Measurements from ENCODE around the gene NEGR1. TPM values are rescaled to one million over a fixed set of nuclear protein-coding genes. Genes with fewer than 3 reads are reported as not detected.

Gene NEGR1
- total and polyA plus RNA-seq, 2 donors (not counting 3 experiments of a cell fraction or from before 2014, with no cell fraction given), result 6.8 to 21.8 TPM

DNA sequence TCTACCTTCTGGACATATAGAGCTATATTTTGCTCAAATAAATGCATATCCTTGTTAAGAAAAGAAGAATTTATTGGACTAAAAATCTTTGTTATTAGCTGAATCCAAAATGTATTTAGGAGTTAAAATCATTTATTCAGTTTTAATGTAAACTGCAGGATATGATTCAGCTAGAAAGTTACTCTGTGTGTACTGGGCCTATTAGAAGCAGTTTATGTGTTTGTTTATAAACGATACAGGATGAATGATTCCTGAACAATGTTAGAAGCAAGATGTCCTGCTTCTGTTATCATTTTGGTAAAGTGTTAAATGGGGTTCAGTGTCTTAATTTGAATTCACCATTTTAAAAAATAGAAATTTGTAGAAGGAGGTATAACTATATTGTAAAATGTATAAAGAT, 652.3 kb downstream of the NEGR1 start:
- no peak overlapping the region for H3K4me3 ChIP-seq (replicated peaks in 1 of 3; ENCODE audit: insufficient read depth in 1 of 3, low read depth in 1 of 3, low read length in 3 of 3)
- H3K27me3 ChIP-seq (ENCODE audit: control insufficient read depth in 2 of 2, insufficient read depth in 2 of 2, low read length in 2 of 2), result no peaks in the 10 kb centered on the region
- POLR2A ChIA-PET, result no interaction called here
- H3K79me2 ChIP-seq (ENCODE audit: control insufficient read depth, insufficient read depth, low read length), result no peaks in the 10 kb centered on the region
- no peak for FAIRE-seq
- dilution Hi-C loops (cut with MboI; ENCODE audit: extremely low pct_ligation_motif_present, low sequenced_read_pairs) (no loop called here), intact Hi-C loops (cut with micrococcal nuclease) (no loop called here)
- H3K4me1 ChIP-seq (ENCODE audit: control insufficient read depth, extremely low read depth, insufficient read depth, low read length), result no peaks in the 10 kb centered on the region
- TF ChIP-seq JUN (IDR thresholded peaks at IDR 0.05; ENCODE audit: borderline replicate concordance, insufficient read depth, insufficient read length, low read depth) (no peak), GATA2 (IDR thresholded peaks at IDR 0.05; ENCODE audit: insufficient read depth, insufficient read length, low read depth, low read length) (no peak), FOS (IDR thresholded peaks at IDR 0.05; ENCODE audit: borderline replicate concordance, insufficient read depth, low read length) (no peak), POLR2A (IDR thresholded peaks at IDR 0.05; ENCODE audit: low read depth, low read length) (no peak), MYC (IDR thresholded peaks at IDR 0.05; ENCODE audit: low read depth, low read length) (no peak), EZH2 (IDR thresholded peaks at IDR 0.05; ENCODE audit: borderline replicate concordance, low read depth, low read length, severe bottlenecking) (no peak), POLR2AphosphoS5 (IDR thresholded peaks at IDR 0.05; ENCODE audit: insufficient read depth, low read depth, low read length) (no peak)
- TF ChIP-seq, protein P1, sequence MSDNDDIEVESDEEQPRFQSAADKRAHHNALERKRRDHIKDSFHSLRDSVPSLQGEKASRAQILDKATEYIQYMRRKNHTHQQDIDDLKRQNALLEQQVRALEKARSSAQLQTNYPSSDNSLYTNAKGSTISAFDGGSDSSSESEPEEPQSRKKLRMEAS (IDR thresholded peaks at IDR 0.05; ENCODE audit: insufficient read depth, insufficient read length), result no peak
- TF ChIP-seq, protein P2, sequence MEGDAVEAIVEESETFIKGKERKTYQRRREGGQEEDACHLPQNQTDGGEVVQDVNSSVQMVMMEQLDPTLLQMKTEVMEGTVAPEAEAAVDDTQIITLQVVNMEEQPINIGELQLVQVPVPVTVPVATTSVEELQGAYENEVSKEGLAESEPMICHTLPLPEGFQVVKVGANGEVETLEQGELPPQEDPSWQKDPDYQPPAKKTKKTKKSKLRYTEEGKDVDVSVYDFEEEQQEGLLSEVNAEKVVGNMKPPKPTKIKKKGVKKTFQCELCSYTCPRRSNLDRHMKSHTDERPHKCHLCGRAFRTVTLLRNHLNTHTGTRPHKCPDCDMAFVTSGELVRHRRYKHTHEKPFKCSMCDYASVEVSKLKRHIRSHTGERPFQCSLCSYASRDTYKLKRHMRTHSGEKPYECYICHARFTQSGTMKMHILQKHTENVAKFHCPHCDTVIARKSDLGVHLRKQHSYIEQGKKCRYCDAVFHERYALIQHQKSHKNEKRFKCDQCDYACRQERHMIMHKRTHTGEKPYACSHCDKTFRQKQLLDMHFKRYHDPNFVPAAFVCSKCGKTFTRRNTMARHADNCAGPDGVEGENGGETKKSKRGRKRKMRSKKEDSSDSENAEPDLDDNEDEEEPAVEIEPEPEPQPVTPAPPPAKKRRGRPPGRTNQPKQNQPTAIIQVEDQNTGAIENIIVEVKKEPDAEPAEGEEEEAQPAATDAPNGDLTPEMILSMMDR (IDR thresholded peaks at IDR 0.05; ENCODE audit: extremely low read depth in 1 of 2, insufficient read depth in 1 of 2, low read depth in 1 of 2, low read length in 2 of 2), result no peak
- BruUV-seq (replicated peaks), result no TSS peak
- no peaks in the 10 kb centered on the region for H3K9me1 ChIP-seq (replicated peaks; ENCODE audit: control insufficient read depth, extremely low read depth, insufficient read depth, low read length)
- no peaks in the 10 kb centered on the region for H3K9me3 ChIP-seq (replicated peaks; ENCODE audit: control insufficient read depth, insufficient read depth, low read length)
- no peaks in the 10 kb centered on the region for H3K36me3 ChIP-seq (ENCODE audit: control insufficient read depth in 2 of 2, extremely low read depth in 1 of 2, insufficient read depth in 2 of 2, low read length in 2 of 2)
- CTCF ChIA-PET, result interaction anchor here (0.7 to 1.7 kb wide), 4 partner anchors 9 to 14 kb away, joined by 3 to 4 read pairs (median 4); no protein-coding TSS in a partner anchor
- no peak overlapping the region for H2AFZ ChIP-seq (ENCODE audit: low read depth, low read length)
- no peak overlapping the region for H3K9ac ChIP-seq (replicated peaks; ENCODE audit: extremely low read depth, insufficient read depth, low read length)
- H3K4me2 ChIP-seq (ENCODE audit: insufficient read depth, low read length), result no peak overlapping the region
- no peaks in the 10 kb centered on the region for H4K20me1 ChIP-seq (replicated peaks; ENCODE audit: control insufficient read depth, extremely low read depth, insufficient read depth, low read length)
- no peak for DNase-seq (ENCODE audit: low read depth, low spot score)
- H3K27ac ChIP-seq (ENCODE audit: insufficient read depth, low read depth, low read length), result no peak overlapping the region
